ENCODE data around the gene ARFIP1. TPM values are rescaled to one million over a fixed set of nuclear protein-coding genes. Genes with fewer than 3 reads are reported as not detected.

The ARFIP1 gene
- total RNA-seq, 1 donor from 2014 or later = 68.0 TPM

DNA sequence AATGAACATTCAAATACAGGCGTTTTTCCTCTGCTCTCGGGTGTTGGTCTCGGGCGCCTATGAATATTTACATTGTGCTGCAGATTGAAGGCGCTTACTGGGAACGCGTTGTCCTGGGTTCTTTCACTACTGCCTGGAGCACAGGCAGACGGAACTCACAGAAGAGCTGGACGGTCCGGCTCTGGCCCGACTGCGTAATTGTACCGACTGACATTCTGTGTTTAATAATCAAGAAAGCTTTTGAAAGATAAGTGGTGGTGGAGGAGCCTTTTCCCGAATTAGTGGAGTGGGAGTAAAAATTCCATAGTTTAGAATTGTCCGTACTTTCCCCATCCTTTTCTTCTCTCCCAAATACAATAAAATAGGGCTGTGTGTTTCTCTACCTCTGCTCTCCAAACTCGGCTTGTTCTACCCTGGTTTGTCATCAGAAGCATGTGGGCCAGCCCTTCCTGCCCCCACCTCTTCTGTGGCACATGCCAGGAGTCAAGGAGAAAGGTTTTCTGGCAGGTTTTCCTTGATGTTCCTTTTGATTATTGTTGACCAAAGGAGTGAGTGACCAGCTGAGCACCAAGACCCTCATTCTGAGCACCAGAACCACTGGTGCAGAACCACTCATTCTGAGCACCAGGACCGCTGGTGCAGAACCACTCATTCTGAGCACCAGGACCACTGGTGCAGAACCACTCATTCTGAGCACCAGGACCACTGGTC, 158.6 kb downstream of the ARFIP1 start:
- TF ChIP-seq, protein P1, sequence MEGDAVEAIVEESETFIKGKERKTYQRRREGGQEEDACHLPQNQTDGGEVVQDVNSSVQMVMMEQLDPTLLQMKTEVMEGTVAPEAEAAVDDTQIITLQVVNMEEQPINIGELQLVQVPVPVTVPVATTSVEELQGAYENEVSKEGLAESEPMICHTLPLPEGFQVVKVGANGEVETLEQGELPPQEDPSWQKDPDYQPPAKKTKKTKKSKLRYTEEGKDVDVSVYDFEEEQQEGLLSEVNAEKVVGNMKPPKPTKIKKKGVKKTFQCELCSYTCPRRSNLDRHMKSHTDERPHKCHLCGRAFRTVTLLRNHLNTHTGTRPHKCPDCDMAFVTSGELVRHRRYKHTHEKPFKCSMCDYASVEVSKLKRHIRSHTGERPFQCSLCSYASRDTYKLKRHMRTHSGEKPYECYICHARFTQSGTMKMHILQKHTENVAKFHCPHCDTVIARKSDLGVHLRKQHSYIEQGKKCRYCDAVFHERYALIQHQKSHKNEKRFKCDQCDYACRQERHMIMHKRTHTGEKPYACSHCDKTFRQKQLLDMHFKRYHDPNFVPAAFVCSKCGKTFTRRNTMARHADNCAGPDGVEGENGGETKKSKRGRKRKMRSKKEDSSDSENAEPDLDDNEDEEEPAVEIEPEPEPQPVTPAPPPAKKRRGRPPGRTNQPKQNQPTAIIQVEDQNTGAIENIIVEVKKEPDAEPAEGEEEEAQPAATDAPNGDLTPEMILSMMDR (IDR thresholded peaks at IDR 0.05) = no peak
- peak; percentile 9 for TF ChIP-seq EZH2phosphoT487 (IDR thresholded peaks at IDR 0.05)
- H3K9me3 ChIP-seq (ENCODE audit: low read depth) = no peaks in the 10 kb centered on the region
- Mint-ChIP-seq H3K36me3 (peaks cover 10% of the 10 kb centered on the region), H3K27me3 (ENCODE audit: insufficient read depth, low read depth) (peaks cover 44% of the 10 kb centered on the region), H3K4me1 (peaks cover 16% of the 10 kb centered on the region), H3K4me3 (peak overlapping the region; percentile 84), H3K27ac (no peak overlapping the region), H3K9me3 (peaks cover 6% of the 10 kb centered on the region)
- H3K4me3 ChIP-seq = peak overlapping the region; percentile 79
- peaks cover 45% of the 10 kb centered on the region for H3K27me3 ChIP-seq
- H3K79me2 ChIP-seq (ENCODE audit: low read depth) = peaks cover 23% of the 10 kb centered on the region
- no peaks in the 10 kb centered on the region for H3K36me3 ChIP-seq
- H3K27ac ChIP-seq = no peak overlapping the region
- DNase-seq (ENCODE audit: low spot score) = no peak
- peaks cover 37% of the 10 kb centered on the region for H4K20me1 ChIP-seq (ENCODE audit: low read depth)
- peaks cover 32% of the 10 kb centered on the region for H3F3A ChIP-seq (ENCODE audit: low read depth)
- peaks cover 23% of the 10 kb centered on the region for H3K4me1 ChIP-seq
- H3K9ac ChIP-seq = no peak overlapping the region
- H2AFZ ChIP-seq (replicated peaks) = no peak overlapping the region
- peak overlapping the region; percentile 84 for H3K4me2 ChIP-seq

DNA sequence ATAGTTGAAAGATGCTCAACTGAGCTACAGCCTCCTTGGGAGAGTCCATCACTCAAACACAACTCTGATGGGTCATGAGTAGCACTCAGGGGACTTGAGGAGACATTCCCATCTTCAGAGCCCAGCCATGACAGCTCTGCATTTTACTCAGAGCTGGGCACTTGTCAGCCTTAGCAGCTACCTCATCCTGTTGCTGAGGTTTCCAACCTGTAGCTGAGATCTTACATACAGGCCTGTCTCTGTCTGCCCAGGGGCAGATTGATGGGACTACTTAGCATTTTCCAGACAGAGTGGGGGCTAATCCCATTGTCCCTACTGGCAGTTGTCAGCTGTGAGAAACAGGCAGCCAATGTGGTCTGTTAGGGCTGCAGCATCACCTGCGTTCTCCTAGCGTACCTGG, 159.9 kb downstream of the ARFIP1 start:
- peaks cover 39% of the 10 kb centered on the region for H3K27me3 Mint-ChIP-seq (ENCODE audit: insufficient read depth, low read depth)
- peaks cover 11% of the 10 kb centered on the region for H3K36me3 Mint-ChIP-seq
- Histone ChIP-seq H3F3A (ENCODE audit: low read depth) (peaks cover 29% of the 10 kb centered on the region), H3K79me2 (ENCODE audit: low read depth) (peaks cover 23% of the 10 kb centered on the region), H3K27me3 (peaks cover 37% of the 10 kb centered on the region), H3K4me2 (peak overlapping the region; percentile 30), H3K9me3 (ENCODE audit: low read depth) (no peaks in the 10 kb centered on the region), H3K9ac (no peak overlapping the region), H4K20me1 (ENCODE audit: low read depth) (peaks cover 37% of the 10 kb centered on the region), H2AFZ (replicated peaks) (no peak overlapping the region), H3K4me3 (no peak overlapping the region), H3K4me1 (peaks cover 23% of the 10 kb centered on the region), H3K36me3 (no peaks in the 10 kb centered on the region), H3K27ac (no peak overlapping the region)
- peak; percentile 33 for DNase-seq (ENCODE audit: low spot score)
- peaks cover 20% of the 10 kb centered on the region for H3K4me1 Mint-ChIP-seq
- H3K27ac Mint-ChIP-seq = no peak overlapping the region
- peaks cover 6% of the 10 kb centered on the region for H3K9me3 Mint-ChIP-seq
- TF ChIP-seq, protein P1 (IDR thresholded peaks at IDR 0.05) = no peak
- TF ChIP-seq EZH2 (IDR thresholded peaks at IDR 0.05) (no peak), EZH2phosphoT487 (IDR thresholded peaks at IDR 0.05) (no peak)
- H3K4me3 Mint-ChIP-seq = no peak overlapping the region

DNA sequence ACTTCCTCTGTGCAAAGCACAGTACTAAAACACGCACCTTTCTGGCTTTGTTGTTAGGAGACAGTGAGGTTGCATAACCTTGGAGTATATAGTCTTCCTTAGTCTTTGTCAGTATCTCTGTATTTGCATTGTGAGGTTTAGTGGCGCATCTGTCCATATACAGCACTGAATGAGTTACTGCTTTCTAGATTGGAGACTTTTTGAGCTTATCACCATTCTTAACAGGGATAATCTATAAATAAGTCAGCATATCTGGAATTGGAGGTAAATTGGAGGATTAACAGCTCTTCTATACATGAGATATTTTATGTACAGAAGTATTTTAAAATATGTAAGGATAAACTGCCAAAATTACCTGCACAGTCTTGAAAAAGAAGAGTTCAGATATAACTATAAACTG, 160.7 kb downstream of the ARFIP1 start:
- H3K27me3 Mint-ChIP-seq (ENCODE audit: insufficient read depth, low read depth) = peaks cover 35% of the 10 kb centered on the region
- H3K27ac Mint-ChIP-seq = no peak overlapping the region
- Histone ChIP-seq H4K20me1 (ENCODE audit: low read depth) (peaks cover 37% of the 10 kb centered on the region), H3K27me3 (peaks cover 33% of the 10 kb centered on the region), H3K4me3 (no peak overlapping the region), H3K27ac (no peak overlapping the region), H3K4me1 (peaks cover 18% of the 10 kb centered on the region), H3K79me2 (ENCODE audit: low read depth) (peaks cover 23% of the 10 kb centered on the region), H2AFZ (replicated peaks) (no peak overlapping the region), H3K9me3 (ENCODE audit: low read depth) (no peaks in the 10 kb centered on the region), H3K4me2 (peak overlapping the region; percentile 30), H3F3A (ENCODE audit: low read depth) (peaks cover 20% of the 10 kb centered on the region), H3K36me3 (no peaks in the 10 kb centered on the region), H3K9ac (no peak overlapping the region)
- no peak overlapping the region for H3K4me3 Mint-ChIP-seq
- H3K36me3 Mint-ChIP-seq = peaks cover 13% of the 10 kb centered on the region
- no peak for DNase-seq (ENCODE audit: low spot score)
- TF ChIP-seq EZH2phosphoT487 (IDR thresholded peaks at IDR 0.05) (no peak), EZH2 (IDR thresholded peaks at IDR 0.05) (no peak)
- TF ChIP-seq, protein P1 (IDR thresholded peaks at IDR 0.05) = no peak
- H3K4me1 Mint-ChIP-seq = peaks cover 17% of the 10 kb centered on the region
- H3K9me3 Mint-ChIP-seq = peaks cover 6% of the 10 kb centered on the region

All from neural progenitor cell (in vitro differentiated cells).